ENCODE data around the gene RABEP1. TPM values are rescaled to one million over a fixed set of nuclear protein-coding genes. Genes with fewer than 3 reads are reported as not detected.
A peak's percentile ranks its signal among the peaks of the same experiment; 100 is the strongest.

RABEP1 gene
- total RNA-seq, 4 donors from 2014 or later = 36.0 to 57.7 (median 40.9) TPM

GRCh38 chr17:5248821-5249479 is 33.1 kb upstream of the RABEP1 start:
- Histone ChIP-seq H3K36me3 (no peaks in the 10 kb centered on the region), H3K4me1 (no peaks in the 10 kb centered on the region), H3K27ac (no peak overlapping the region), H3K9me3 (no peaks in the 10 kb centered on the region), H3K27me3 (no peaks in the 10 kb centered on the region), H3K4me3 (replicated peaks in 1 of 3) (no peak overlapping the region)
- no peak for TF ChIP-seq POLR2A (IDR thresholded peaks at IDR 0.05)
- TF ChIP-seq, protein P1, sequence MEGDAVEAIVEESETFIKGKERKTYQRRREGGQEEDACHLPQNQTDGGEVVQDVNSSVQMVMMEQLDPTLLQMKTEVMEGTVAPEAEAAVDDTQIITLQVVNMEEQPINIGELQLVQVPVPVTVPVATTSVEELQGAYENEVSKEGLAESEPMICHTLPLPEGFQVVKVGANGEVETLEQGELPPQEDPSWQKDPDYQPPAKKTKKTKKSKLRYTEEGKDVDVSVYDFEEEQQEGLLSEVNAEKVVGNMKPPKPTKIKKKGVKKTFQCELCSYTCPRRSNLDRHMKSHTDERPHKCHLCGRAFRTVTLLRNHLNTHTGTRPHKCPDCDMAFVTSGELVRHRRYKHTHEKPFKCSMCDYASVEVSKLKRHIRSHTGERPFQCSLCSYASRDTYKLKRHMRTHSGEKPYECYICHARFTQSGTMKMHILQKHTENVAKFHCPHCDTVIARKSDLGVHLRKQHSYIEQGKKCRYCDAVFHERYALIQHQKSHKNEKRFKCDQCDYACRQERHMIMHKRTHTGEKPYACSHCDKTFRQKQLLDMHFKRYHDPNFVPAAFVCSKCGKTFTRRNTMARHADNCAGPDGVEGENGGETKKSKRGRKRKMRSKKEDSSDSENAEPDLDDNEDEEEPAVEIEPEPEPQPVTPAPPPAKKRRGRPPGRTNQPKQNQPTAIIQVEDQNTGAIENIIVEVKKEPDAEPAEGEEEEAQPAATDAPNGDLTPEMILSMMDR (IDR thresholded peaks at IDR 0.05) = no peak
- intact Hi-C loops (cut with DNase I) = no loop called here
- no peak for DNase-seq
- 61 to 62% methylated on average over 22 of the region's 22 CpGs for WGBS, 2 donors

DNA sequence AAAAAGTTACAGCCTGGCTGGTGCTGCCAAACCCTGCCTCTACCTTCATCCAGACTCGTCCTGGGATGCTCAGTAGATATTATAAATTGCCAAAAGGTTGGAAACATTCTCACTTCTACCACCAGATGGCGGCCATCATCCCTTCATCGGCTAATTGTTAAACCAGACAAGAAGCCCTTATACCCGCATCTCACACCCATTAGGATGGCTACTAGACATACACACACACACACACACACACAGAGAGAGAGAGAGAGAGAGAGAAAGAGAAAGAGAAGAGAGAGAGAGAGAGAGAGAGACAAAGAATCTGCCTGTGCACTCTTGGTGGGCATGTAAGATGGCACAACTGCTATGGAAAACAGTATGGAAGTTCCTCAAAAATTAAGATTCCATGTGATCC is 32.5 kb upstream of the RABEP1 start:
- no peaks in the 10 kb centered on the region for H3K27me3 ChIP-seq
- intact Hi-C loops (cut with DNase I) = no loop called here
- H3K9me3 ChIP-seq = no peaks in the 10 kb centered on the region
- DNase-seq = peak; percentile 48 to 55
- no peak overlapping the region for H3K4me3 ChIP-seq (replicated peaks in 1 of 3)
- H3K27ac ChIP-seq = no peak overlapping the region
- no peaks in the 10 kb centered on the region for H3K36me3 ChIP-seq
- H3K4me1 ChIP-seq = no peaks in the 10 kb centered on the region
- TF ChIP-seq, protein P1 (IDR thresholded peaks at IDR 0.05) = peak in 5 of 6 experiments; percentile 45 to 68 (median 59)
- TF ChIP-seq POLR2A (IDR thresholded peaks at IDR 0.05) = no peak
- 0% methylated on average over 4 of the region's 4 CpGs for WGBS, 2 donors

GRCh38 chr17:5254414-5254813 is 27.7 kb upstream of the RABEP1 start:
- H3K36me3 ChIP-seq = no peaks in the 10 kb centered on the region
- H3K4me1 ChIP-seq = no peaks in the 10 kb centered on the region
- intact Hi-C loops (cut with DNase I) = no loop called here
- no peak for DNase-seq
- no peaks in the 10 kb centered on the region for H3K9me3 ChIP-seq
- no peaks in the 10 kb centered on the region for H3K27me3 ChIP-seq
- TF ChIP-seq, protein P1 (IDR thresholded peaks at IDR 0.05) = no peak
- no peak for TF ChIP-seq POLR2A (IDR thresholded peaks at IDR 0.05)
- no peak overlapping the region for H3K4me3 ChIP-seq (replicated peaks in 1 of 3)
- H3K27ac ChIP-seq = no peak overlapping the region
- 77 to 79% methylated on average over 7 of the region's 7 CpGs for WGBS, 2 donors

- H3K4me3 ChIP-seq (replicated peaks in 1 of 3) = no peak overlapping the region
- H3K27ac ChIP-seq = no peak overlapping the region
- intact Hi-C loops (cut with DNase I) = no loop called here
- WGBS, 2 donors = 61 to 71% methylated on average over 5 of the region's 5 CpGs
- no peak for DNase-seq
- TF ChIP-seq, protein P1 (IDR thresholded peaks at IDR 0.05) = no peak
- TF ChIP-seq POLR2A (IDR thresholded peaks at IDR 0.05) = no peak
- H3K36me3 ChIP-seq = no peaks in the 10 kb centered on the region
- H3K27me3 ChIP-seq = no peaks in the 10 kb centered on the region
- H3K9me3 ChIP-seq = no peaks in the 10 kb centered on the region
- H3K4me1 ChIP-seq = no peaks in the 10 kb centered on the region
These were observed 27.1 kb upstream of the RABEP1 start for GRCh38 chr17:5254903-5255521.

DNA sequence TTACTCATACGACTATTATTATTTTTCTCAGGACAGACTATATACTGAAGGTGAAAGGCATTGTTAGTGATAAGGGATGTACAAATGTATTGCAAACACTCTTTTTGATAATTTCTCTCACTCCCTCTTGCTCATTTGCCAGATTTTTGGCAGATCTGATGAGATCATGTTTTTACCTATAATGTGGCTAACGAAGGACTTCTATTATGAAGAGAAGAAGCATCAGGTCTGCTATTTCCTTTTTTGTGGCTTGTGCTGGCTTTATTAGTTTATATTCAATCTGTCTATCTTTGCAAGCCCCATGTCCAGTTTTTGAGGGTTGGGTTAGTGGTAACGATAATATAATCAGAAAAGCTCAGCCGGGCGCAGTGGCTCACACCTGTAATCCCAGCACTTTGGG is 25.0 kb upstream of the RABEP1 start:
- intact Hi-C loops (cut with DNase I) = no loop called here

More for the DNA sequence above, 25.0 kb upstream of the RABEP1 start:
- no peak overlapping the region for H3K4me3 ChIP-seq (replicated peaks in 1 of 3)
- no peak for TF ChIP-seq POLR2A (IDR thresholded peaks at IDR 0.05)
- TF ChIP-seq, protein P1 (IDR thresholded peaks at IDR 0.05) = no peak
- H3K36me3 ChIP-seq = no peaks in the 10 kb centered on the region
- no peak overlapping the region for H3K27ac ChIP-seq
- H3K4me1 ChIP-seq = no peaks in the 10 kb centered on the region
- no peak for DNase-seq
- no peaks in the 10 kb centered on the region for H3K9me3 ChIP-seq
- 95 to 96% methylated on average over 5 of the region's 5 CpGs for WGBS, 2 donors
- no peaks in the 10 kb centered on the region for H3K27me3 ChIP-seq
